Ovary (tissue), 9 donors: ENCODE results near the gene GRID2. TPM values are rescaled to one million over a fixed set of nuclear protein-coding genes. Genes with fewer than 3 reads are reported as not detected.

Experiments
- DNase-seq, 5 donors: peaks; one replicate each; pipeline ENCODE4 v3.0.0-alpha.2; 2019 to 2020
- H3K27ac ChIP-seq, 2 donors: fragments of 200-600 bp; one replicate each; pipeline versions ENCODE4 v1.5.1 to v1.8.0; 2019 to 2022
- H3K27me3 ChIP-seq: fragments of 200-600 bp; one replicate; pipeline ENCODE4 v1.8.0; 2022
- H3K36me3 ChIP-seq: fragments of 200-600 bp; sonication (generic); one replicate; pipeline ENCODE4 v1.5.1; 2019
- H3K4me1 ChIP-seq: one replicate; pipeline ENCODE4 v1.8.1; 2013; ENCODE audit warnings: mild to moderate bottlenecking, moderate library complexity; ENCODE audit not compliant: insufficient read depth
- H3K4me3 ChIP-seq: fragments of 200-600 bp; sonication (generic); one replicate; pipeline ENCODE4 v1.5.1; 2017
- H3K9me3 ChIP-seq, 2 donors: fragments of 200-600 bp in 1 of 2; sonication (generic) in 1 of 2; one replicate each; pipeline versions ENCODE4 v1.5.1 to v1.8.1; 2013 to 2019; ENCODE audit warnings: mild to moderate bottlenecking in 1 of 2, moderate library complexity in 1 of 2
- EP300 ChIP-seq: sonication (generic); formaldehyde crosslinking; IDR thresholded peaks from one replicate; pipeline ENCODE4 v1.6.1; 2017; ENCODE audit warnings: antibody characterized with exemption
- POLR2A ChIP-seq: fragments of 450-650 bp; IDR thresholded peaks from one replicate; pipeline ENCODE4 v1.6.1; 2017; ENCODE audit warnings: antibody characterized with exemption, mild to moderate bottlenecking, moderate library complexity
- WGBS, 3 donors: extraction: QIAGEN DNeasy Blood & Tissue Kit in 1 of 3; methylation state at CpG; one replicate each; pipeline versions ENCODE4 v1.1.5 to v1.1.7; 2013 to 2017; 5-methylcytosine and 5-hydroxymethylcytosine counted together
- intact Hi-C, 4 donors: fragments of 100-400 bp; cut with DNase I; formaldehyde crosslinking; loops; one replicate each; pipeline versions ENCODE4 v1.11.0 to v1.15.1; 2022 to 2023
- polyA plus RNA-seq, 2 donors: library from polyadenylated mRNA; stranded (reverse); fragments of 200-250 nt in 1 of 2; fragments of 350-450 nt in 1 of 2; fragmentation: Illumina TruSeq in 1 of 2; extraction: RNeasy Lipid Tissue Mini Kit (QIAGEN cat#74804) in 1 of 2; gene quantifications; one replicate each; pipeline ENCODE4 v1.2.3, GENCODE V29; 2013 to 2014
- total RNA-seq, 7 donors: library from RNA; depleted of rRNA in 2 of 7; stranded (reverse); fragments of >200 nt in 2 of 7; fragmentation: NEBNext Ultra II Directional in 3 of 7; extraction: Animal tissue kit (Norgen Biotek cat#: 25700) in 3 of 7; gene quantifications; one replicate each; pipeline versions ENCODE4 v1.1.0 to v1.2.4, GENCODE V29; 2016 to 2023
- TF ChIP-seq, protein P1 (sequence below), 3 donors: fragments of 450-650 bp in 2 of 3; fragments of 200-600 bp in 1 of 3; IDR thresholded peaks; one replicate each; pipeline versions ENCODE4 v1.5.1 to v1.8.0; 2016 to 2022; ENCODE audit warnings: antibody characterized with exemption in 3 of 3, mild to moderate bottlenecking in 1 of 3
- donor health status: DM: no; HTN: no; CAD: no; lungs with moderate emphysema.
- donor health status: DM: no; HTN: no; CAD: no.
- donor health status: Bipolar disorder and iron deficiency.
- donor health status: DM: yes; HTN: yes; CAD: no.
- donor health status: DM: no; HTN: no; CAD: no.
- donor health status: DM: yes; HTN: yes; CAD: no.

GRID2 gene
- total and polyA plus RNA-seq, 9 donors, result 0.65 to 6.8 (median 2.6) TPM

DNA sequence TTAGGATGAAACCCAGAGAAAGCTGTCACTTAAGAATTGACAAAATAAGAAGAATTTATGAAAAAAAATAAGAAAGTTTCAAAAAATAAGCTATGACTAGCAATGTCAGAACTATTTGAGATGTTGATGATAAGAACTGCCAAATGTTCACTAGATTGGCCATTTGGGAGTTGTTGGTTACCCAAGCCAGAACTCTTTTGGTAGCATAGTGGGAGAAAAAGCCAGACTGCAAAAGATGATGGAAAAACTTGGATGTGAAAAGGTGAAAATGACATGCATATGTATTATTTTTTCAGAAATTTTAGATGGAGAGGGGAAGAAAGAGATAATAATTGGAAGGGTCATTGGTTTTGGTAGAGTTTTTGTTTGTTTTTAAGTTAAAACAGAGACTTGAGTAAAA lies 1127.6 kb downstream of the GRID2 start:
- Histone ChIP-seq H3K27me3 (no peaks in the 10 kb centered on the region), H3K27ac (no peak overlapping the region), H3K9me3 (no peaks in the 10 kb centered on the region), H3K4me3 (no peak overlapping the region), H3K4me1 (no peaks in the 10 kb centered on the region), H3K36me3 (no peaks in the 10 kb centered on the region)
- TF ChIP-seq, protein P1, sequence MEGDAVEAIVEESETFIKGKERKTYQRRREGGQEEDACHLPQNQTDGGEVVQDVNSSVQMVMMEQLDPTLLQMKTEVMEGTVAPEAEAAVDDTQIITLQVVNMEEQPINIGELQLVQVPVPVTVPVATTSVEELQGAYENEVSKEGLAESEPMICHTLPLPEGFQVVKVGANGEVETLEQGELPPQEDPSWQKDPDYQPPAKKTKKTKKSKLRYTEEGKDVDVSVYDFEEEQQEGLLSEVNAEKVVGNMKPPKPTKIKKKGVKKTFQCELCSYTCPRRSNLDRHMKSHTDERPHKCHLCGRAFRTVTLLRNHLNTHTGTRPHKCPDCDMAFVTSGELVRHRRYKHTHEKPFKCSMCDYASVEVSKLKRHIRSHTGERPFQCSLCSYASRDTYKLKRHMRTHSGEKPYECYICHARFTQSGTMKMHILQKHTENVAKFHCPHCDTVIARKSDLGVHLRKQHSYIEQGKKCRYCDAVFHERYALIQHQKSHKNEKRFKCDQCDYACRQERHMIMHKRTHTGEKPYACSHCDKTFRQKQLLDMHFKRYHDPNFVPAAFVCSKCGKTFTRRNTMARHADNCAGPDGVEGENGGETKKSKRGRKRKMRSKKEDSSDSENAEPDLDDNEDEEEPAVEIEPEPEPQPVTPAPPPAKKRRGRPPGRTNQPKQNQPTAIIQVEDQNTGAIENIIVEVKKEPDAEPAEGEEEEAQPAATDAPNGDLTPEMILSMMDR (IDR thresholded peaks at IDR 0.05), result no peak
- TF ChIP-seq POLR2A (no peak), EP300 (no peak)
- no peak for DNase-seq
- intact Hi-C loops, result no loop called here

DNA sequence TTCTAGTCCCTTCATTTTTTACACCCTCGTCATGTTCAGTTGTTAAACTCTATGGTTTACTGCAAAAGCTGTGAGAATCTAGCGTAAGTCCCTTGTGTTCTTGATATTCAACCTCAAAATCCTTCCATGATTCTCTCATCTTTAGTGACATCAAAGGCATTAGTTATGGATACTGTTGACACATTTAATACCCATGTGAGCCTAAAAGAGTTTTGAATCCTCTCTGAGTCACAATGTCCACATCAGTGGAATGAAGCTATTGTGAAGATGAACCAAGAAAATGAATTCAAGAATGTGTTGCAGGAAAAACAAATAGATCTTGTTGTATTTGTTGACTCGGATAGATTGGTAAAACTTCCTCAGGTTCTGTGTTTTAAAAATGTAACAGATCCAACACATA lies 1130.1 kb downstream of the GRID2 start:
- no peaks in the 10 kb centered on the region for H3K9me3 ChIP-seq
- 86 to 96% (median 89%) methylated on average over 3 of the region's 3 CpGs for WGBS, 3 donors
- H3K27ac ChIP-seq, result no peak overlapping the region
- TF ChIP-seq POLR2A, result no peak
- TF ChIP-seq EP300, result no peak
- TF ChIP-seq, protein P1 (IDR thresholded peaks at IDR 0.05), result no peak
- H3K36me3 ChIP-seq, result no peaks in the 10 kb centered on the region
- DNase-seq, result no peak
- H3K4me1 ChIP-seq, result no peaks in the 10 kb centered on the region
- H3K4me3 ChIP-seq, result no peak overlapping the region
- H3K27me3 ChIP-seq, result no peaks in the 10 kb centered on the region
- intact Hi-C loops, result no loop called here

DNA sequence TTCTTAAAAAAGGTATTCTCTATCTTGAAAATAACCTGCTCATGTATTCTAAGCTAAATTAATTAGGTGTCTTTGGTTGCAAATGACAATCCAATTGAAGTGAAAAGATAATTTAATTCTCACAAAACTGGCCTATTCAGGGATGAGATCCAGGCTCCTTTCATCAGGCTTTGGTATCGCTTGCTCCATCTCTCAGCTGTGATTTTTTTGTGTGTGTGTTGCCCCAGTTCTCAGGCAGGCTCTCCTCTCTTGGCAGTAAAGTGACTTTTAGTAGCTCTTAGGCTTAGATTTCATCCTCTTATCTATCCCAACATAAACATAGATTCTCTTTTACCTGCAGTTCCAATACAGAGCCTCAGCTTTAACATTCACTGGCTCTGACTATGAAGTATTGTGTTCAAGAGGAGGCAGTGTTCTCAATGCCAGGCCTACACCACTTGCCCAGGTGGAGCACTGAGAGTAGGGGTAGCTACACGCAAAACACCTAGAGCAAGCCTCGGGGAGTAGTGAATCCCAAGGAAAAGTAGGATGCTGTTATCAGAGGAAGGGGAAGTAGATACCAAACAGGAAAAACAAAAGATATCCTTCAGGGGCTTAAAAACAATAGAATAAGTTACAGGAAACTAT lies 1132.3 kb downstream of the GRID2 start:
- no peak overlapping the region for H3K4me3 ChIP-seq
- TF ChIP-seq EP300 (no peak), POLR2A (no peak)
- TF ChIP-seq, protein P1 (IDR thresholded peaks at IDR 0.05), result no peak
- no peak overlapping the region for H3K27ac ChIP-seq
- no peak for DNase-seq
- 87 to 95% (median 91%) methylated on average over 3 of the region's 3 CpGs for WGBS, 3 donors
- no peaks in the 10 kb centered on the region for H3K4me1 ChIP-seq
- H3K27me3 ChIP-seq, result no peaks in the 10 kb centered on the region
- no peaks in the 10 kb centered on the region for H3K9me3 ChIP-seq
- intact Hi-C loops, result no loop called here
- no peaks in the 10 kb centered on the region for H3K36me3 ChIP-seq

GRCh38 chr4:93437991-93438390 lies 1134.2 kb downstream of the GRID2 start:
- H3K9me3 ChIP-seq, result no peaks in the 10 kb centered on the region
- TF ChIP-seq, protein P1 (IDR thresholded peaks at IDR 0.05), result no peak
- no peak for TF ChIP-seq EP300
- no peak for TF ChIP-seq POLR2A
- no peaks in the 10 kb centered on the region for H3K36me3 ChIP-seq
- WGBS, 3 donors, result 24 to 48% (median 38%) methylated on average over 3 of the region's 3 CpGs
- H3K27me3 ChIP-seq, result no peaks in the 10 kb centered on the region
- intact Hi-C loops, result no loop called here
- H3K4me3 ChIP-seq, result no peak overlapping the region
- H3K4me1 ChIP-seq, result no peaks in the 10 kb centered on the region
- no peak overlapping the region for H3K27ac ChIP-seq
- no peak for DNase-seq
